ENCODE results near the gene KITLG. TPM values are rescaled to one million over a fixed set of nuclear protein-coding genes. Genes with fewer than 3 reads are reported as not detected.
"Not testable (repeated sequence)": the region's sequence is repeated elsewhere in the genome, so short reads cannot be mapped to it uniquely, and the experiment has no call there.

KITLG gene
- total and polyA plus RNA-seq, 2 experiments from 2014 or later = 3.1 to 10.7 TPM

GRCh38 chr12:88507851-88508250 is 72.4 kb downstream of the KITLG start:
- not testable (repeated sequence) for H3K36me3 Mint-ChIP-seq (ENCODE audit: low read depth); H3K9me3 Mint-ChIP-seq; H3K79me2 ChIP-seq (replicated peaks; ENCODE audit: insufficient read depth); H3K9me2 ChIP-seq (ENCODE audit: insufficient read depth); ATAC-seq; H3K27me3 Mint-ChIP-seq (ENCODE audit: insufficient read depth, low read depth, poor library complexity); H3K27ac Mint-ChIP-seq; H4K20me1 ChIP-seq (replicated peaks; ENCODE audit: insufficient read depth); H3K4me1 Mint-ChIP-seq; H3K27me3 ChIP-seq (ENCODE audit: insufficient read depth); H2AFZ ChIP-seq; H3K36me3 ChIP-seq (ENCODE audit: insufficient read depth); DNase-seq (ENCODE audit: low spot score); H3K4me3 ChIP-seq; H3K4me2 ChIP-seq; H3K4me1 ChIP-seq (ENCODE audit: insufficient read depth); H3F3A ChIP-seq (replicated peaks; ENCODE audit: low read depth); H3K4me3 Mint-ChIP-seq; H3K27ac ChIP-seq (ENCODE audit: low read depth)

GRCh38 chr12:88507270-88507669 is 73.0 kb downstream of the KITLG start:
- no peak for ATAC-seq
- no peak overlapping the region for H3K27ac ChIP-seq (ENCODE audit: low read depth)
- 0 out of 2 replicates have a peak, but pooled peaks cover 5% of the 10 kb centered on the region for H3K9me2 ChIP-seq (ENCODE audit: insufficient read depth)
- H3K4me3 ChIP-seq = no peak overlapping the region
- no peaks in the 10 kb centered on the region for H3F3A ChIP-seq (replicated peaks; ENCODE audit: low read depth)
- H3K27me3 ChIP-seq (ENCODE audit: insufficient read depth) = no peaks in the 10 kb centered on the region
- H3K27ac Mint-ChIP-seq = no peak overlapping the region
- no peak for DNase-seq (ENCODE audit: low spot score)
- no peaks in the 10 kb centered on the region for H4K20me1 ChIP-seq (replicated peaks; ENCODE audit: insufficient read depth)
- no peak overlapping the region for H3K4me3 Mint-ChIP-seq
- H2AFZ ChIP-seq = no peak overlapping the region
- no peaks in the 10 kb centered on the region for H3K36me3 ChIP-seq (ENCODE audit: insufficient read depth)
- H3K4me2 ChIP-seq = no peak overlapping the region
- peaks cover 12% of the 10 kb centered on the region; the same call in 1 of the 2 replicates for H3K4me1 ChIP-seq (ENCODE audit: insufficient read depth)
- peaks cover 13% of the 10 kb centered on the region for H3K4me1 Mint-ChIP-seq
- no peaks in the 10 kb centered on the region; the same call in 2 of the 3 replicates for H3K36me3 Mint-ChIP-seq (ENCODE audit: low read depth)
- no peaks in the 10 kb centered on the region for H3K79me2 ChIP-seq (replicated peaks; ENCODE audit: insufficient read depth)
- H3K9me3 Mint-ChIP-seq = no peaks in the 10 kb centered on the region
- H3K27me3 Mint-ChIP-seq (ENCODE audit: insufficient read depth, low read depth, poor library complexity) = no peaks in the 10 kb centered on the region
- no peak for TF ChIP-seq POLR2AphosphoS5 (IDR thresholded peaks at IDR 0.05; ENCODE audit: low read depth)
- no peak for TF ChIP-seq REST (IDR thresholded peaks at IDR 0.05; ENCODE audit: unreplicated experiment)
- TF ChIP-seq ZNF462 (CRISPR knock-in tag; IDR thresholded peaks at IDR 0.05) = no peak
- TF ChIP-seq NANOG (IDR thresholded peaks at IDR 0.05; ENCODE audit: borderline replicate concordance) = no peak
- no peak for TF ChIP-seq EZH2phosphoT487 (IDR thresholded peaks at IDR 0.05; ENCODE audit: unreplicated experiment)
- no peak for TF ChIP-seq ZNF114 (CRISPR knock-in tag; IDR thresholded peaks at IDR 0.05)
- TF ChIP-seq ZNF331 (CRISPR knock-in tag; IDR thresholded peaks at IDR 0.05; ENCODE audit: low read depth) = no peak
- no peak for TF ChIP-seq CTCF (conservative IDR thresholded peaks at IDR 0.05; ENCODE audit: low read depth in 2 of 2)
- TF ChIP-seq ETS1 (IDR thresholded peaks at IDR 0.05) = no peak
- TF ChIP-seq STAT1 (IDR thresholded peaks at IDR 0.05; ENCODE audit: unreplicated experiment) = no peak

All from GM23338 (cell line).